Measurements from ENCODE around the gene FARS2. TPM values are rescaled to one million over a fixed set of nuclear protein-coding genes. Genes with fewer than 3 reads are reported as not detected.

Gene FARS2
- polyA plus RNA-seq, 4 donors = 19.6 to 21.8 (median 20.5) TPM

GRCh38 chr6:5522147-5522546 is 260.8 kb downstream of the FARS2 start:
- no peak for DNase-seq (ENCODE audit: low read depth in 4 of 4, low spot score in 3 of 4)

- no peak for DNase-seq (ENCODE audit: low read depth in 4 of 4, low spot score in 3 of 4)
These were observed 262.8 kb downstream of the FARS2 start for GRCh38 chr6:5524110-5524509.

GRCh38 chr6:5525209-5525608 is 263.9 kb downstream of the FARS2 start:
- DNase-seq (ENCODE audit: low read depth in 4 of 4, low spot score in 3 of 4) = no peak

GRCh38 chr6:5529015-5529414 is 267.7 kb downstream of the FARS2 start:
- no peak for DNase-seq (ENCODE audit: low read depth in 4 of 4, low spot score in 3 of 4)

GRCh38 chr6:5529733-5530132 is 268.4 kb downstream of the FARS2 start:
- no peak for DNase-seq (ENCODE audit: low read depth in 4 of 4, low spot score in 3 of 4)

- no peak for DNase-seq (ENCODE audit: low read depth in 4 of 4, low spot score in 3 of 4)
These were observed 269.8 kb downstream of the FARS2 start for GRCh38 chr6:5531161-5531560.

- no peak for DNase-seq (ENCODE audit: low read depth in 4 of 4, low spot score in 3 of 4)
These were observed 270.6 kb downstream of the FARS2 start for GRCh38 chr6:5531853-5532375.

GRCh38 chr6:5532941-5533340 is 271.6 kb downstream of the FARS2 start:
- no peak for DNase-seq (ENCODE audit: low read depth in 4 of 4, low spot score in 3 of 4)

GRCh38 chr6:5534643-5535042 is 273.3 kb downstream of the FARS2 start:
- no peak for DNase-seq (ENCODE audit: low read depth in 4 of 4, low spot score in 3 of 4)

GRCh38 chr6:5536644-5537043 is 275.3 kb downstream of the FARS2 start:
- no peak for DNase-seq (ENCODE audit: low read depth in 4 of 4, low spot score in 3 of 4)

- no peak for DNase-seq (ENCODE audit: low read depth in 4 of 4, low spot score in 3 of 4)
These were observed 275.8 kb downstream of the FARS2 start for GRCh38 chr6:5537132-5537531.

GRCh38 chr6:5537967-5538366 is 276.7 kb downstream of the FARS2 start:
- no peak for DNase-seq (ENCODE audit: low read depth in 4 of 4, low spot score in 3 of 4)

- no peak for DNase-seq (ENCODE audit: low read depth in 4 of 4, low spot score in 3 of 4)
These were observed 279.1 kb downstream of the FARS2 start for GRCh38 chr6:5540370-5540769.

GRCh38 chr6:5541025-5541424 is 279.7 kb downstream of the FARS2 start:
- no peak for DNase-seq (ENCODE audit: low read depth in 4 of 4, low spot score in 3 of 4)

- no peak for DNase-seq (ENCODE audit: low read depth in 4 of 4, low spot score in 3 of 4)
These were observed 280.6 kb downstream of the FARS2 start for GRCh38 chr6:5541751-5542432.

- no peak for DNase-seq (ENCODE audit: low read depth in 4 of 4, low spot score in 3 of 4)
These were observed 286.2 kb downstream of the FARS2 start for GRCh38 chr6:5547556-5547955.

GRCh38 chr6:5550631-5551030 is 289.3 kb downstream of the FARS2 start:
- no peak for DNase-seq (ENCODE audit: low read depth in 4 of 4, low spot score in 3 of 4)

- DNase-seq (ENCODE audit: low read depth in 4 of 4, low spot score in 3 of 4) = no peak
These were observed 290.9 kb downstream of the FARS2 start for GRCh38 chr6:5552243-5552642.

GRCh38 chr6:5553767-5554166 is 292.5 kb downstream of the FARS2 start:
- no peak for DNase-seq (ENCODE audit: low read depth in 4 of 4, low spot score in 3 of 4)

GRCh38 chr6:5554226-5554625 is 292.9 kb downstream of the FARS2 start:
- no peak for DNase-seq (ENCODE audit: low read depth in 4 of 4, low spot score in 3 of 4)

- no peak for DNase-seq (ENCODE audit: low read depth in 4 of 4, low spot score in 3 of 4)
These were observed 294.7 kb downstream of the FARS2 start for GRCh38 chr6:5556011-5556410.

- DNase-seq (ENCODE audit: low read depth in 4 of 4, low spot score in 3 of 4) = no peak
These were observed 296.2 kb downstream of the FARS2 start for GRCh38 chr6:5557506-5557905.

GRCh38 chr6:5559651-5560050 is 298.3 kb downstream of the FARS2 start:
- DNase-seq (ENCODE audit: low read depth in 4 of 4, low spot score in 3 of 4) = no peak
